H54 (cell line): Measurements from ENCODE around the gene CUX1.

Experiments used
- DNase-seq: peaks from one replicate; pipeline ENCODE4 v3.0.0; 2011; ENCODE audit warnings: low spot score, mixed read lengths; ENCODE audit not compliant: insufficient read length
- FAIRE-seq: peaks from 3 replicates; lab custom pipeline; 2011; peaks lifted over from hg19 to GRCh38; lab: Jason Lieb, UNC
- POLR2A ChIP-seq: IDR thresholded peaks from 2 replicates; pipeline ENCODE4 v1.6.1; 2011; ENCODE audit warnings: low read depth, mild to moderate bottlenecking, low read length

The CUX1 gene

GRCh38 chr7:102073931-102074880 is 256.8 kb downstream of the CUX1 start:
- TF ChIP-seq POLR2A = no peak
- FAIRE-seq (no peak), DNase-seq (no peak)

DNA sequence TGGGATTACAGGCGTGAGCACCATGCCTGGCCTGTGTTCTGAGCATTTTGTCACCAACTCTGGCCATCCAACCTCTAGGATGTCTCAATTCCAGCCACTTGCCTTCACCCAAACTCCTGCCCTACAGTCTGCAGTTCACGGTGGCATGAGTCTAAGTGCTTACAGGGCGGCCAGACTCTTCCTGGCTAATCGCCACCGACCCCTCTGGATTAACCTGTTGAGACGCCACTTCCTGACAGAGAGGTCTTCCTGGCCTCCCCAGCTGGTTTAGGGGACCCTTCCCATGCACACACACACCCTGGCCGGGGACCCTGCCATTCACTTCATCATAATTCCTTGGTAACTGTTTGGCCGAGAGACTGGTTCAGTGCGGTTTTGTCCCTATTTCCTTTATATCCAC is 257.7 kb downstream of the CUX1 start:
- TF ChIP-seq POLR2A = no peak
- FAIRE-seq (no peak), DNase-seq (no peak)

- TF ChIP-seq POLR2A = no peak
- FAIRE-seq = no peak
- no peak for DNase-seq
Measured at GRCh38 chr7:102075553-102076135, 258.2 kb downstream of the CUX1 start.

DNA sequence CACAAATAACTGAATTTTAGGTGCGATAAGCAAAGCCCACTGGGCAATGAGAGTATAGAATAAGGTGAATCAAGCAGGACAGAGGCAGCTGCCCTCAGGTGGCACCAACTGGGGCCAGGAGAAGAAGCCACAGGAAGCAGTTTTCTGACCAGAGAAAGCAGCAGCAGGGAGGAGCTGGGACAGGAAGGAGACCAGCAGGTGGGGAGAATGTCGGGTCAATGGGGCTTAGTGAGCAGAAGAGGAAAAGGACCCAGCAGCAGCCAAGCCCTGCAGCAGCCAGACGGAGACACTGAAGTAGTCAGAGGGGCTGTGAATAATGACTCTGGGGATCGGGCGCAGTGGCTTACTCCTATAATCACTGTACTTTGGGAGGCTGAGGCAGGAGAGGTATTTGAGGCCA is 259.7 kb downstream of the CUX1 start:
- FAIRE-seq = no peak
- no peak for TF ChIP-seq POLR2A
- DNase-seq = no peak

GRCh38 chr7:102079140-102080018 is 262.0 kb downstream of the CUX1 start:
- TF ChIP-seq POLR2A = no peak
- DNase-seq (no peak), FAIRE-seq (no peak)

DNA sequence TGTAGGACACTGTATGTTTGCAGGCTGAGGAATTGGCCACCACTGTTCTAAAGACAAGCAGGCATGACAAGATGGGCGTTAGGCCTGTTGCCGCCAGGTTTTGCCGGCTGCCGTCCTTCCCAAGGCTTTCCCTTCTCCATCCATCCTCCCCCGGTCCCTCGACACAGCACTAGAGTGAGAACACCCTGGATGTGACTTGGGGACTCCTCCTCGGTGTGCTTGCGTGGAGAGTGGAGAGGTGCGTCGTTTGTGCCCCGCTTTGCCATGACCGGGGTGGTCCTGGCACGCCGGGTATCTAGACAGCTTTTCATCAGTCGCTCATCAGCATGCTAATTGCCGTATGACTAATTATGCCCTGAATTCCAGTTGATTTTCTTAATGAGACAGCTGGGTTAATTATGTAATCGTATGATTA is 262.6 kb downstream of the CUX1 start:
- no peak for FAIRE-seq
- no peak for TF ChIP-seq POLR2A
- no peak for DNase-seq

DNA sequence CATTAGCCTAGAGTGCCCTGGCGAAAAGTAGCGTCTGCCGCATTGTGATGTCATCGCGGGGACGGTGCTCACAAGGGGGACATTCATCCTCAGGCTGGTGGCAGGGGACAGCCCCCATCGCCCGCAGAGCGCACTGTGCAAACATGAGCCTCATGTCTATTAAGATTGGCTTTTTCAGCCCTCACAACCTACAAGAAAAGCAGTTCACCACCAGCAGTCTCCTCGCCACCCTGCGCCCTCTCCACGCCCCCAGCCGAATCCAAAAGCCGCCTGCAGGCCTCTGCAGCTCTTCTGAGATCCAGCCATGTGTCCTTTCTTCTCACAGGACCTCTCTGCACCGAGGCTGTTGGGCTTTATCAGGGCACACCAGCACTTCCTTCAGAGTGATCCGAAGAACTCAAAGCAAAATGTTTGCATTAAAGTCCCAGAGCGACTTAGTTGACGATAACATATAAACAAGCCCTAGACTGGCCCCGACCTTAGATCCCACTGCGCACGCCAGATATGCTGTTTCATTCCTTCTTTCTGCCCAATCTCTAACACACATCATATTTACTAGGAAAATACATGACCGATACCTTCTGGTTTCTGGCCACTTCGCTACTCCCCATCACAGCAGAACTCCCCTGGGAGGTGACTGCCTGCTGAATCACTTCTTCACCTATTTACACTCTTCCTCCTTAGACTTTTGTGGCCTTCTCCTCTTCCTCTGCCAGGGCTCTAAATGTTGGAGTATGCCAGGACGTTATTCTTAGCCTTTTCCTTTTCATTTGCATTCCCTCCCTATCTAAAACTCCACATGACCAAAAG is 263.2 kb downstream of the CUX1 start:
- DNase-seq (no peak), FAIRE-seq (no peak)
- TF ChIP-seq POLR2A = no peak

- FAIRE-seq (no peak), DNase-seq (no peak)
- TF ChIP-seq POLR2A = no peak
Measured at GRCh38 chr7:102081244-102081627, 263.8 kb downstream of the CUX1 start.

- TF ChIP-seq POLR2A = no peak
- no peak for FAIRE-seq
- no peak for DNase-seq
Measured at GRCh38 chr7:102082693-102083368, 265.4 kb downstream of the CUX1 start.

DNA sequence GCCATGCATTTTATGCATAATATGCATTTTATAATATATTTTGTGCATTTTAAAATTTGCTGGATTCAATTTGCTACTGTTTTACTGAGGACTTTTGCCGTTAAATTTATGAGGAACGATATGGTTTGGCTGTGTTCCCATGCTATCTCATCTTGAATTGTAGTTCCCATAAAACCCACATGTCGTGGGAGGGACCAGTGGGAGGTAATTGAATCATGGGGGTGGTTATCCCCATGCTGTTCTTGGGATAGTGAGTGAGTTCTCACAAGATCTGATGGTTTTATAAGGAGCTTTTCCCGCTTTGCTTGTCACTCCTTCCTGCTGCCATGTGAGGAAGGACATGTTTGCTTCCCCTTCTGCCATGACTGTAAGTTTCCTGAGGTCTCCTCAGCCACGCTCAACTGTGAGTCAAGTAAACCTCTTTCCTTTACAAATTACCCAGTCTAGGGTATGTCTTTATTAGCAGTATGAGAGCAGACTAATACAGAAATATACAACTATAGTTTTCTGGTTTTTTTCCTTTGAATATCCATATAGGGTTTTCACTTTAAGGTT is 267.9 kb downstream of the CUX1 start:
- no peak for FAIRE-seq

DNA sequence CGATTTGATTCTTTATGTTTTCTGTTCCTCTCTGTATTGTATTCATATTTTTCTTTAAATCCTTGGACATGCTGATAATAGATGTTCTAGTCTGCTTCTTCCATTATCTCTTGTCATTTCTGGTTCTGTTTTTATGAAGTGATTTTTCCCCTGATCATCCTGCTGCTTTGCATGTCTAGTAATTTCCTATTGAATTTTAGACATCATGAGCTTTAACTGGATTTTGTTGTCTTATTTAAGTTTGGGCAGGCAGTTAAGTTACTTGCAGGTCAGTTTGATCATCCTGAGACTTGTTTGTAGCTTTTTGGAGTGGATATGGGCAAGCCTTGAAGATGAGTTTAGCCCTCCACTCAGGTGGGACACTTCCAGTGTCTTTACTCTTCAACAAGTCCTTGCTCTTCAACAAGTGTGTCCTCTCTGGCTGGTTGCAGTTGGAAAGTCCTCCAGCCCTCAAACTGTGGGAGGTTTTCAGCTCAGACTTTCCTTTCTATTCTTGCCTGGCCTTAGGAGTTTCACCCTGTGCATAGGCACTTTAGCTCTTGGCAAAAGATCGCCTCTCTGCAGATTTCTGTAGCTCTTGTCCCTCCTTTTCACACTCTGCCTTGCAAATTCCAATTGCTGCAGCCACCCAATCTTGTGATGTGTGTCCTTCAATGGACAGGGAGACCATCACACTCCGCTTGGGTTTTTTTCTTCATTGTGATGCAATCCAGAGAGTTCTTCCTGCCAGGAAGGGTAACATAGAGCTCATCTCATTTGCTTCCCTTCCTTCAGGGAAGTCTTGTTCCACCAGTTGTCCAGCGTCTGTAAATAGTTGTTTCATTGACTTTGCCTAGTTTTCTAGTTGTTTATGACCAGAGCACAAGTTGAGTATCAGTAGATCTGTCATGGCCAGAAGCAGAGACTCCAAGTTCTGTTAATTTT is 272.0 kb downstream of the CUX1 start:
- no peak for TF ChIP-seq POLR2A
- DNase-seq (no peak), FAIRE-seq (no peak)

More for the DNA sequence above, 267.9 kb downstream of the CUX1 start:
- TF ChIP-seq POLR2A = no peak
- no peak for DNase-seq
